Measurements from ENCODE around the gene PPP1R3E. TPM values are rescaled to one million over a fixed set of nuclear protein-coding genes. Genes with fewer than 3 reads are reported as not detected.

The PPP1R3E gene
- polyA plus RNA-seq, 1 of the 3 experiments (the other 2 are of a cell fraction): 6.6 TPM

- no peak for TF ChIP-seq REST (IDR thresholded peaks at IDR 0.05; ENCODE audit: low read depth, low read length)
- peak; percentile 87 for TF ChIP-seq SMC3 (IDR thresholded peaks at IDR 0.05; ENCODE audit: low read depth, low read length)
- TF ChIP-seq RXRA (IDR thresholded peaks at IDR 0.05; ENCODE audit: borderline replicate concordance, low read depth): no peak
- TF ChIP-seq ZBTB33 (IDR thresholded peaks at IDR 0.05; ENCODE audit: borderline replicate concordance, low read depth): no peak
- TF ChIP-seq, protein P1, sequence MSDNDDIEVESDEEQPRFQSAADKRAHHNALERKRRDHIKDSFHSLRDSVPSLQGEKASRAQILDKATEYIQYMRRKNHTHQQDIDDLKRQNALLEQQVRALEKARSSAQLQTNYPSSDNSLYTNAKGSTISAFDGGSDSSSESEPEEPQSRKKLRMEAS (IDR thresholded peaks at IDR 0.05; ENCODE audit: low read depth): no peak
- no peak for TF ChIP-seq FOSL2 (IDR thresholded peaks at IDR 0.05; ENCODE audit: borderline replicate concordance, low read depth)
- no peak for TF ChIP-seq GATA2 (CRISPR knock-in tag; IDR thresholded peaks at IDR 0.05)
- TF ChIP-seq NRF1 (IDR thresholded peaks at IDR 0.05; ENCODE audit: low read depth, low read length): no peak
- no peak for TF ChIP-seq TEAD4 (IDR thresholded peaks at IDR 0.05; ENCODE audit: borderline replicate concordance, insufficient read depth)
- TF ChIP-seq POLR2AphosphoS5 (IDR thresholded peaks at IDR 0.05; ENCODE audit: low read depth, low read length): no peak
- TF ChIP-seq, protein P2, sequence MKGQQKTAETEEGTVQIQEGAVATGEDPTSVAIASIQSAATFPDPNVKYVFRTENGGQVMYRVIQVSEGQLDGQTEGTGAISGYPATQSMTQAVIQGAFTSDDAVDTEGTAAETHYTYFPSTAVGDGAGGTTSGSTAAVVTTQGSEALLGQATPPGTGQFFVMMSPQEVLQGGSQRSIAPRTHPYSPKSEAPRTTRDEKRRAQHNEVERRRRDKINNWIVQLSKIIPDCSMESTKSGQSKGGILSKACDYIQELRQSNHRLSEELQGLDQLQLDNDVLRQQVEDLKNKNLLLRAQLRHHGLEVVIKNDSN (IDR thresholded peaks at IDR 0.05; ENCODE audit: borderline replicate concordance, low read depth): no peak
- TF ChIP-seq RAD21 (IDR thresholded peaks at IDR 0.05; ENCODE audit: low read length): peak; percentile 96
- TF ChIP-seq NFIC (IDR thresholded peaks at IDR 0.05; ENCODE audit: borderline replicate concordance): no peak
- TF ChIP-seq RFX5 (IDR thresholded peaks at IDR 0.05; ENCODE audit: low read length): no peak
- TF ChIP-seq, protein P3, sequence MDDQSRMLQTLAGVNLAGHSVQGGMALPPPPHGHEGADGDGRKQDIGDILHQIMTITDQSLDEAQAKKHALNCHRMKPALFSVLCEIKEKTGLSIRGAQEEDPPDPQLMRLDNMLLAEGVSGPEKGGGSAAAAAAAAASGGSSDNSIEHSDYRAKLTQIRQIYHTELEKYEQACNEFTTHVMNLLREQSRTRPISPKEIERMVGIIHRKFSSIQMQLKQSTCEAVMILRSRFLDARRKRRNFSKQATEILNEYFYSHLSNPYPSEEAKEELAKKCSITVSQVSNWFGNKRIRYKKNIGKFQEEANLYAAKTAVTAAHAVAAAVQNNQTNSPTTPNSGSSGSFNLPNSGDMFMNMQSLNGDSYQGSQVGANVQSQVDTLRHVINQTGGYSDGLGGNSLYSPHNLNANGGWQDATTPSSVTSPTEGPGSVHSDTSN (IDR thresholded peaks at IDR 0.05): no peak
- TF ChIP-seq FOXJ3 (CRISPR knock-in tag; IDR thresholded peaks at IDR 0.05): no peak
- no peak for TF ChIP-seq EZH2phosphoT487 (IDR thresholded peaks at IDR 0.05; ENCODE audit: borderline replicate concordance, low read depth)
Measured at GRCh38 chr14:23327947-23328744, 25.5 kb upstream of the PPP1R3E start (continued).

Data from SK-N-SH (cell line).